Measurements from ENCODE around the gene EQTN.
A peak's percentile ranks its signal among the peaks of the same experiment; 100 is the strongest.

EQTN gene

GRCh38 chr9:27297050-27297449 lies at the start of gene EQTN:
Gene EQTN, minus strand, starts transcription at chr9:27297150. Its CDS starts 95 bp downstream, at chr9:27297055.
- DNase-seq = no peak

- DNase-seq = no peak
Measured at GRCh38 chr9:27344776-27345175, 47.8 kb upstream of the EQTN start.

GRCh38 chr9:27341545-27342294 lies 44.8 kb upstream of the EQTN start:
- DNase-seq = no peak

- DNase-seq = no peak
Measured at GRCh38 chr9:27340961-27341511, 44.1 kb upstream of the EQTN start.

GRCh38 chr9:27340285-27340674 lies 43.3 kb upstream of the EQTN start:
- no peak for DNase-seq

GRCh38 chr9:27339661-27340284 lies 42.8 kb upstream of the EQTN start:
- DNase-seq = no peak

- no peak for DNase-seq
Measured at GRCh38 chr9:27338527-27338903, 41.6 kb upstream of the EQTN start.

- no peak for DNase-seq
Measured at GRCh38 chr9:27337833-27338526, 41.0 kb upstream of the EQTN start.

GRCh38 chr9:27337236-27337635 lies 40.3 kb upstream of the EQTN start:
- DNase-seq = no peak

GRCh38 chr9:27336829-27337228 lies 39.9 kb upstream of the EQTN start:
- DNase-seq = no peak

- DNase-seq = no peak
Measured at GRCh38 chr9:27336126-27336525, 39.2 kb upstream of the EQTN start.

- no peak for DNase-seq
Measured at GRCh38 chr9:27335075-27335474, 38.1 kb upstream of the EQTN start.

GRCh38 chr9:27333241-27334052 lies 36.5 kb upstream of the EQTN start:
- DNase-seq = peak; percentile 75

- no peak for DNase-seq
Measured at GRCh38 chr9:27331393-27331792, 34.4 kb upstream of the EQTN start.

- DNase-seq = no peak
Measured at GRCh38 chr9:27329291-27329690, 32.3 kb upstream of the EQTN start.

GRCh38 chr9:27328483-27328882 lies 31.5 kb upstream of the EQTN start:
- DNase-seq = no peak

- DNase-seq = no peak
Measured at GRCh38 chr9:27311184-27311583, 14.2 kb upstream of the EQTN start.

- no peak for DNase-seq
Measured at GRCh38 chr9:27310582-27310981, 13.6 kb upstream of the EQTN start.

- DNase-seq = no peak
Measured at GRCh38 chr9:27308691-27309390, 11.9 kb upstream of the EQTN start.

GRCh38 chr9:27304521-27304920 lies 7.6 kb upstream of the EQTN start:
- no peak for DNase-seq

- DNase-seq = no peak
Measured at GRCh38 chr9:27303219-27303618, 6.3 kb upstream of the EQTN start.

- DNase-seq = no peak
Measured at GRCh38 chr9:27293996-27294395, 3.0 kb downstream of the EQTN start.

Measured in NCI-H774 (cell line).